T-helper 1 cell treated with Interleukin-12 subunit alpha and Interleukin-12 subunit beta and Interleukin-4 antibody, amounts not matched to agents 30 μg/mL and 1 μg/mL, for 36 hours (primary cell): Measurements from ENCODE around the gene PSMA1.
"Not testable (repeated sequence)": the region's sequence is repeated elsewhere in the genome, so short reads cannot be mapped to it uniquely, and the experiment has no call there.

Experiments used
- H3K27ac Mint-ChIP-seq: one replicate; pipeline ENCODE4 v1.8.0; 2021; ENCODE audit warnings: mild to moderate bottlenecking, mixed read lengths
- H3K27me3 Mint-ChIP-seq: one replicate; pipeline ENCODE4 v1.8.0; 2021; ENCODE audit warnings: low read depth, mixed read lengths
- H3K36me3 Mint-ChIP-seq: one replicate; pipeline ENCODE4 v1.8.0; 2021; ENCODE audit warnings: low read depth, mixed read lengths
- H3K4me1 Mint-ChIP-seq: one replicate; pipeline ENCODE4 v1.8.0; 2021; ENCODE audit warnings: low read depth, mixed read lengths
- H3K4me3 Mint-ChIP-seq: one replicate; pipeline ENCODE4 v1.8.0; 2021; ENCODE audit warnings: mild to moderate bottlenecking, moderate library complexity, mixed read lengths
- H3K9me3 Mint-ChIP-seq: one replicate; pipeline ENCODE4 v1.8.0; 2021; ENCODE audit warnings: mixed read lengths

The PSMA1 gene

GRCh38 chr11:14542324-14542723 lies 22.1 kb upstream of the PSMA1 start:
- Mint-ChIP-seq H3K4me1 (peaks cover 55% of the 10 kb centered on the region), H3K36me3 (peaks cover 26% of the 10 kb centered on the region), H3K27ac (no peak overlapping the region), H3K4me3 (no peak overlapping the region), H3K27me3 (no peaks in the 10 kb centered on the region), H3K9me3 (peaks cover 8% of the 10 kb centered on the region)

GRCh38 chr11:14541192-14541947 lies 21.2 kb upstream of the PSMA1 start:
- Mint-ChIP-seq H3K36me3 (peaks cover 25% of the 10 kb centered on the region), H3K27me3 (no peaks in the 10 kb centered on the region), H3K27ac (no peak overlapping the region), H3K9me3 (peaks cover 8% of the 10 kb centered on the region), H3K4me1 (peaks cover 54% of the 10 kb centered on the region), H3K4me3 (no peak overlapping the region)

GRCh38 chr11:14539982-14540421 lies 19.8 kb upstream of the PSMA1 start:
- Mint-ChIP-seq H3K4me3 (peak overlapping the region; percentile 3), H3K27me3 (no peaks in the 10 kb centered on the region), H3K27ac (peak overlapping the region; percentile 17), H3K9me3 (peaks cover 4% of the 10 kb centered on the region), H3K36me3 (peaks cover 23% of the 10 kb centered on the region), H3K4me1 (peaks cover 43% of the 10 kb centered on the region)

DNA sequence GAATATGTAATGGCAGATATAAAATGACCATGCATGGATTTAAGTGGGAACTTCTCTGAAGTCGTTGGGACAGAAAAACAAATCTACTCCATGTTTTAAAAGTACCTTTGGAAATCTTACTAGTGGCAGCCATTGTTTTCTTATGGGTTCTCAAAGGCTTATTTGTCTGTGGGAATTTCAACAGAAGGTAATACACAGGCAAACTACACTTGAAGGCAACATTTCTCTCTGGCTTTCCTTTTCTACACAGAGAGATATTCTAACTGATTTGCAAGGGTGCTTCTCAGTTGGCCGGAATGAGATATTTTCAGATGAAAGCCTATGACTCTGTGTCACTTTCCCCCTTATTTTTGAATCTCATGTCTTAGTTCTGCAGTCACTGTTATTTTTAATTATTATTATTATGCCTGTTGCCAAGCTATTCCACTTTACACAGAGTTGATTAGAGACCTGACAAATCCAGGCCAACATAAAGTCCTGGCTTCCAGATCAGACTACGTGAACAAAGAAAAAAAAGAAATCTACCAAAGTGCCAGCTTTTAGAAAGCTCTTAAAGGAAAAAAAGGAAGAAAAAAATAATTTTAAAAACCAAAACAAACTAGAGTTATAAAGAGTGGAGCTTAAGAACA lies 18.9 kb upstream of the PSMA1 start:
- Mint-ChIP-seq H3K4me3 (no peak overlapping the region), H3K27ac (no peak overlapping the region), H3K9me3 (no peaks in the 10 kb centered on the region), H3K4me1 (peaks cover 37% of the 10 kb centered on the region), H3K27me3 (no peaks in the 10 kb centered on the region), H3K36me3 (peaks cover 18% of the 10 kb centered on the region)

DNA sequence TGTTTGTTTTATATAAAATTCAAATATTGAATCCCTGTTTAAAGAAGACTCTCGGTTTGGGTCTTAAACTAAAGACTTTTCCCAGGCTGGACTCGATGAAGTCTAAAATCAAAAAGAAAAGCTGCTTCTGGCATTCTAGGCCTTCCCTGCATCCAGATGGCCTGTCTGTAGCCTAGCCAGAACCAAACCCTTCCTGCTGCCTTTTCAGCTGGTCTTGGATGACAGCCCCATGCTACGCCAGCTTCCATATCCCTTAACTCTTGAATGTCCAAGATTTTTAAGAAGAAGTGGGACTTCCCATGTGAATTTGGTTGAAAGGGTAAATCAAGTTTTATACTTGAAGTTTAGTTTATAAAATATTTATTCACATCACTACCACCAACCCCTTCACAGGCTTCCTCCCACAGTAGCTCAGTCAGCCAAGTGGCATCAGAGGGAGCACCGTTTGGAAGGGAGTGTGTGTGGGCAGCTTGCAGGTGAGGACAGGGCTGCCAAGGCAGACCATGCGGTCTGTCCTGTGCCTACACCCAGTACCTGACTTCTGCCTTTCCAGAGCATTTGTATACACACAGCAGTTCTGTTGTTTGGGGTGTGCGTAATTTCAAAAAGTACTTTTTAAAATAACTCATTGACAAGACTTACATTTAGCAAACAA lies 18.2 kb upstream of the PSMA1 start:
- Mint-ChIP-seq H3K27ac (no peak overlapping the region), H3K27me3 (no peaks in the 10 kb centered on the region), H3K9me3 (no peaks in the 10 kb centered on the region), H3K4me1 (peaks cover 37% of the 10 kb centered on the region), H3K4me3 (no peak overlapping the region), H3K36me3 (peaks cover 18% of the 10 kb centered on the region)

GRCh38 chr11:14537134-14537599 lies 17.0 kb upstream of the PSMA1 start:
- Mint-ChIP-seq H3K4me1 (peaks cover 35% of the 10 kb centered on the region), H3K27me3 (no peaks in the 10 kb centered on the region), H3K27ac (peak overlapping the region; percentile 89), H3K36me3 (peaks cover 18% of the 10 kb centered on the region), H3K4me3 (peak overlapping the region; percentile 62), H3K9me3 (no peaks in the 10 kb centered on the region)

DNA sequence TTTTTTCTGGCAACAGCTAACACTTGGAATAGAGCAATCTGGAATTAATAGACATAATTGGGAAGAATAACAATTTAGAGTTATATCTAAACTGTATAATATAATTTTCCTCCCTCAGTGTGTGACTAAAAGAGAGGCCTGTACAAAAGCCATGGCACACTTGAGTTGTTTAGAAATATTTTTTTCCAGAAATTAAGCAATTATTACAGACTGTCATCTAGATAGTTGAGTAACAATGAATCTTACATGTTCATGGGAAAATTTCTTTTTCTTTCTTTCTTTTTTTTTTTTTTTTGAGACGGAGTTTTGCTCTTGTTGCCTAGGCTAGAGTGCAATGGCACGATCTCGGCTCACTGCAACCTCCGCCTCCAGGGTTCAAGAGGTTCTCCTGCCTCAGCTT lies 15.0 kb upstream of the PSMA1 start:
- Mint-ChIP-seq H3K36me3 (peaks cover 21% of the 10 kb centered on the region), H3K4me1 (peaks cover 26% of the 10 kb centered on the region)
- not testable (repeated sequence) for H3K9me3 Mint-ChIP-seq, H3K27me3 Mint-ChIP-seq, H3K27ac Mint-ChIP-seq, H3K4me3 Mint-ChIP-seq

GRCh38 chr11:14529951-14530350 lies 9.8 kb upstream of the PSMA1 start:
- Mint-ChIP-seq H3K9me3 (no peaks in the 10 kb centered on the region), H3K4me1 (no peaks in the 10 kb centered on the region), H3K36me3 (peaks cover 14% of the 10 kb centered on the region), H3K27me3 (no peaks in the 10 kb centered on the region), H3K4me3 (no peak overlapping the region), H3K27ac (no peak overlapping the region)

GRCh38 chr11:14529321-14529720 lies 9.1 kb upstream of the PSMA1 start:
- H3K9me3 Mint-ChIP-seq, result no peaks in the 10 kb centered on the region
- H3K36me3 Mint-ChIP-seq, result peaks cover 14% of the 10 kb centered on the region
- no peak overlapping the region for H3K27ac Mint-ChIP-seq
- H3K27me3 Mint-ChIP-seq, result no peaks in the 10 kb centered on the region
- H3K4me1 Mint-ChIP-seq, result no peaks in the 10 kb centered on the region
- no peak overlapping the region for H3K4me3 Mint-ChIP-seq

- H3K4me3 Mint-ChIP-seq, result no peak overlapping the region
- peaks cover 19% of the 10 kb centered on the region for H3K36me3 Mint-ChIP-seq
- H3K9me3 Mint-ChIP-seq, result no peaks in the 10 kb centered on the region
- no peaks in the 10 kb centered on the region for H3K27me3 Mint-ChIP-seq
- no peak overlapping the region for H3K27ac Mint-ChIP-seq
- H3K4me1 Mint-ChIP-seq, result peaks cover 23% of the 10 kb centered on the region
These were observed 2.6 kb upstream of the PSMA1 start for GRCh38 chr11:14522801-14523200.

DNA sequence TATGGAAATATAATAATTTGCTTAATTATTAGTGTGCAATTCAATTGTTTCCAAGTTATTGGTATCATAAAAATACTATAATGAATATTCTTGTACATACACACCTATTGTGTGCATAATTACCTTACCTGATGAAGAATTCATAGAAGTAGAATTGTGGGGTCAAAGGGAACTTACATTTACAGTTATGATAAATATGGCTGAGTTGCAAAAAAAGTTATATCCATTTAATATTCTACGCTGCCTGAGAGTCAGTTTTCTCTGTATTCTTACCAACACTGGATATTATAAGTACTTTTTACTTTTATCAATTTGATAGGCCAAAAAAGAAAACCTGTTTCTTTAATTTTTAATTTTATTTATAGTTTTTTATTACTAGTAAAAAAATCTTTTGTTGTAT lies 2.1 kb upstream of the PSMA1 start:
- peaks cover 26% of the 10 kb centered on the region for H3K4me1 Mint-ChIP-seq
- H3K27ac Mint-ChIP-seq, result no peak overlapping the region
- H3K4me3 Mint-ChIP-seq, result no peak overlapping the region

DNA sequence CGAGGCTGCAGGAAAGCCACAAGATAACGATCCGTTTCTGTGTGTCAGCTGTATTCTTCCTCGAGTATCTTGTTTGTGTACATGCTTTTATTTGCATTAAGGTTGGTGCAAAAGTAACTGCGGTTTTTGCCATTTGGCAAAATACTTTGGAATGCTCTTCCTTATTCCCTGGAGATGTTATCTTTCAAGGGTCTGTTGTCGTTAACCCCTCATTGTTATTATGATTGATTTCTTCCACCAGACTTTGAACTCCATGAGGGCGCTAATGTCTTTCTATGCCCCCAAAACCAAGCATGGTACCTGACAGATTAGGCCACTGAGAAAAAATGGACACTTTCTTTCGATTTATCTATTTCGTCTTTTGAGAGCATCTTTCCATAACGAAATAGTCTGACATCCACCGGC lies 563 bp upstream of the PSMA1 start:
- Mint-ChIP-seq H3K4me1 (peaks cover 28% of the 10 kb centered on the region), H3K27me3 (no peaks in the 10 kb centered on the region), H3K27ac (peak overlapping the region; percentile 93)

More for the DNA sequence above, 2.1 kb upstream of the PSMA1 start:
- H3K27me3 Mint-ChIP-seq, result no peaks in the 10 kb centered on the region
- H3K9me3 Mint-ChIP-seq, result no peaks in the 10 kb centered on the region
- peaks cover 25% of the 10 kb centered on the region for H3K36me3 Mint-ChIP-seq

DNA sequence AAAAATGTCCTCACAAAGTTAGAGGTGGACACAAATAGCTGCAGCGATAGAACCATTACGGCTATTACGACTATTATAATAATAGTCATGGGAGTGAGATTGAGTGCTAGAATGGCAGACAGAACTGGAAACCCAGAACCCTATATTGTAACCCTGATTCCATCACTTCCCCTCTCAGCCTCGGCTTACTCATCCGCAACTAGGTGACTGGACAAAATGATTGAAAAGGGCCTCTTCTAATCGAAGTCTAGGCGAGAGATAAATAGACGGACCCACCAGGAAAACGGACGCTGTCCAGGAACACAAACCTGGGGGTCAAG lies 629 bp downstream of the PSMA1 start:
- no peaks in the 10 kb centered on the region for H3K27me3 Mint-ChIP-seq
- no peaks in the 10 kb centered on the region for H3K9me3 Mint-ChIP-seq
- H3K4me1 Mint-ChIP-seq, result peaks cover 28% of the 10 kb centered on the region
- H3K36me3 Mint-ChIP-seq, result peaks cover 30% of the 10 kb centered on the region
- H3K4me3 Mint-ChIP-seq, result peak overlapping the region; percentile 94
- H3K27ac Mint-ChIP-seq, result peak overlapping the region; percentile 93

More for the DNA sequence above, 563 bp upstream of the PSMA1 start:
- Mint-ChIP-seq H3K4me3 (peak overlapping the region; percentile 94), H3K9me3 (no peaks in the 10 kb centered on the region), H3K36me3 (peaks cover 27% of the 10 kb centered on the region)

GRCh38 chr11:14518820-14519219 lies 1.4 kb downstream of the PSMA1 start:
- peak overlapping the region; percentile 94 for H3K4me3 Mint-ChIP-seq
- H3K4me1 Mint-ChIP-seq, result peaks cover 28% of the 10 kb centered on the region
- H3K36me3 Mint-ChIP-seq, result peaks cover 32% of the 10 kb centered on the region
- no peaks in the 10 kb centered on the region for H3K27me3 Mint-ChIP-seq
- no peaks in the 10 kb centered on the region for H3K9me3 Mint-ChIP-seq
- H3K27ac Mint-ChIP-seq, result peak overlapping the region; percentile 93

GRCh38 chr11:14513800-14514199 lies 6.4 kb downstream of the PSMA1 start:
- Mint-ChIP-seq H3K36me3 (peaks cover 49% of the 10 kb centered on the region), H3K4me3 (no peak overlapping the region), H3K27ac (no peak overlapping the region), H3K9me3 (no peaks in the 10 kb centered on the region), H3K27me3 (no peaks in the 10 kb centered on the region), H3K4me1 (peaks cover 28% of the 10 kb centered on the region)
